K562 (cell line): ENCODE data around the gene FAM89B. TPM values are rescaled to one million over a fixed set of nuclear protein-coding genes. Genes with fewer than 3 reads are reported as not detected.

Source experiments
- FOXP1 ChIP-seq: sonication (generic); formaldehyde crosslinking; IDR thresholded peaks from 2 replicates; pipeline ENCODE4 v1.8.0; 2022; ENCODE audit warnings: mild to moderate bottlenecking, missing genetic modification reagents
- HBP1 ChIP-seq: fragments of 450-650 bp; formaldehyde crosslinking; IDR thresholded peaks from 2 replicates; pipeline ENCODE4 v1.4.0; 2022; ENCODE audit warnings: missing genetic modification characterization
- HMGN3 ChIP-seq: IDR thresholded peaks from 2 replicates; pipeline ENCODE4 v1.6.1; 2011; ENCODE audit warnings: borderline replicate concordance, low read depth, mild to moderate bottlenecking, mixed read lengths, low read length; ENCODE audit not compliant: insufficient read length; ENCODE audit errors: extremely low read depth
- IFI16 ChIP-seq: fragments of 250-450 bp; sonication (Bioruptor Pico); IDR thresholded peaks from 2 replicates; pipeline ENCODE4 v2.1.2; 2022; ENCODE audit warnings: mild to moderate bottlenecking, inconsistent platforms
- JUND ChIP-seq, 2 experiments: IDR thresholded peaks; 2 replicates in 1 of 2; 3 replicates in 1 of 2; pipeline ENCODE4 v1.6.1; 2011; ENCODE audit warnings: borderline replicate concordance in 2 of 2, low read depth in 2 of 2, low read length in 2 of 2, improper control_type of control experiment in 1 of 2, missing biosample characterization in 1 of 2, missing genetic modification characterization in 1 of 2, missing genetic modification reagents in 1 of 2
- KLF16 ChIP-seq: IDR thresholded peaks from 2 replicates; pipeline ENCODE4 v1.6.1; 2016; ENCODE audit warnings: antibody characterized with exemption
- MTF1 ChIP-seq: fragments of 250-450 bp; sonication (Bioruptor Pico); IDR thresholded peaks from 2 replicates; pipeline ENCODE4 v1.9.0; 2021; ENCODE audit warnings: moderate library complexity, mild to moderate bottlenecking, inconsistent platforms, borderline replicate concordance
- NCOA4 ChIP-seq: fragments of 450-650 bp; IDR thresholded peaks from 2 replicates; pipeline ENCODE4 v1.6.1; 2018; ENCODE audit warnings: mild to moderate bottlenecking; ENCODE audit not compliant: partially characterized antibody
- NR2C1 ChIP-seq, 2 experiments: fragments of 450-650 bp; IDR thresholded peaks; 2 replicates each; pipeline ENCODE4 v1.6.1; 2017; ENCODE audit warnings: mild to moderate bottlenecking in 2 of 2, antibody characterized with exemption in 1 of 2, inconsistent platforms in 1 of 2, missing compliant biosample characterization in 1 of 2, missing genetic modification characterization in 1 of 2
- PTBP1 ChIP-seq: fragments of 200-400 bp; formaldehyde crosslinking; IDR thresholded peaks from 2 replicates; pipeline ENCODE4 v1.6.1; 2017; ENCODE audit warnings: low read depth, low read length
- RAD51 ChIP-seq: fragments of 450-650 bp; IDR thresholded peaks from 2 replicates; pipeline ENCODE4 v1.7.1; 2016; ENCODE audit warnings: low read depth, mild to moderate bottlenecking, borderline replicate concordance
- SIN3B ChIP-seq: fragments of 450-650 bp; IDR thresholded peaks from 2 replicates; pipeline ENCODE4 v1.6.1; 2017; ENCODE audit warnings: low read depth, mild to moderate bottlenecking, moderate library complexity
- STAT5A ChIP-seq: IDR thresholded peaks from 2 replicates; pipeline ENCODE4 v1.6.1; 2012; ENCODE audit warnings: low read length, inconsistent platforms, borderline replicate concordance
- TAF9B ChIP-seq: fragments of 450-650 bp; IDR thresholded peaks from 2 replicates; pipeline ENCODE4 v1.6.1; 2018; ENCODE audit warnings: mild to moderate bottlenecking; ENCODE audit not compliant: partially characterized antibody
- USF1 ChIP-seq: sonication (generic); formaldehyde crosslinking; IDR thresholded peaks from 2 replicates; pipeline ENCODE4 v1.9.0; 2022; ENCODE audit warnings: mild to moderate bottlenecking, missing genetic modification reagents
- VEZF1 ChIP-seq: fragments of 200-800 bp; sonication (Bioruptor generic); IDR thresholded peaks from 2 replicates; pipeline ENCODE4 v1.6.1; 2017; ENCODE audit warnings: missing genetic modification characterization, missing compliant biosample characterization
- WHSC1 ChIP-seq: IDR thresholded peaks from one replicate; pipeline ENCODE4 v1.6.1; 2012; ENCODE audit warnings: low read length, control low read depth, inconsistent platforms
- ZNF589 ChIP-seq: fragments of 200-800 bp; sonication (Bioruptor generic); IDR thresholded peaks from 2 replicates; pipeline ENCODE4 v1.6.1; 2016; ENCODE audit warnings: low read depth, missing genetic modification characterization, missing compliant biosample characterization
- polyA plus RNA-seq, 8 experiments: library from polyadenylated mRNA; depleted of rRNA in 4 of 8; stranded (reverse) in 5 of 8; unstranded in 3 of 8; fragments of >200 nt; fragmentation: Nextera tagmentation in 2 of 8; fragmentation: Illumina TruSeq in 1 of 8; extraction: Ambion mirVana in 2 of 8; extraction: Trizol in 1 of 8; gene quantifications; 2 replicates each; pipeline versions ENCODE4 v1.2.1 to v1.2.3, GENCODE V29; 2011 to 2014; ENCODE audit warnings: inconsistent platforms in 1 of 8, missing spikeins in 1 of 8
- total RNA-seq, 7 experiments: library from RNA; depleted of rRNA in 6 of 7; stranded (reverse); fragments of >200 nt in 6 of 7; fragmentation: Illumina TruSeq in 2 of 7; extraction: Trizol in 2 of 7; gene quantifications; 2 replicates each; pipeline versions ENCODE4 v1.2.1 to v1.2.3, GENCODE V29; 2011 to 2021; ENCODE audit warnings: low replicate concordance in 1 of 7
- TF ChIP-seq, protein P1 (sequence below): fragments of 250-450 bp; sonication (Bioruptor Pico); IDR thresholded peaks from 2 replicates; pipeline ENCODE4 v1.5.1; 2021; ENCODE audit warnings: mild to moderate bottlenecking
- TF ChIP-seq, protein P2 (sequence below): sonication (generic); formaldehyde crosslinking; IDR thresholded peaks from 2 replicates; pipeline ENCODE4 v1.8.0; 2022; ENCODE audit warnings: missing genetic modification reagents, mild to moderate bottlenecking, moderate library complexity, borderline replicate concordance

FAM89B gene
- total and polyA plus RNA-seq, 9 of the 15 experiments (the other 6 are each of a cell fraction or from before 2014, with no cell fraction given), result 0.32 to 27.6 (median 11.9) TPM

- TF ChIP-seq VEZF1 (peak; percentile 90), WHSC1 (no peak), KLF16 (no peak), SIN3B (peak; percentile 41; the same call in 1 of the 2 replicates), NR2C1 (IDR thresholded peaks at IDR 0.05) (peak; percentile 74), NR2C1 (tag; IDR thresholded peaks at IDR 0.05) (peak; percentile 85), TAF9B (no peak), USF1 (CRISPR knock-in tag) (peak; percentile 72), NCOA4 (no peak), ZNF589 (CRISPR knock-in tag) (no peak), HMGN3 (peak; percentile 67), STAT5A (no peak), MTF1 (CRISPR knock-in tag) (no peak), HBP1 (CRISPR knock-in tag) (no peak), JUND (IDR thresholded peaks at IDR 0.05; ENCODE audit: borderline replicate concordance, low read depth, low read length) (peak; percentile 22; the same call in 1 of the 2 replicates), JUND (tag; IDR thresholded peaks at IDR 0.05; ENCODE audit: borderline replicate concordance, low read depth, low read length) (peak; percentile 29; the same call in 1 of the 3 replicates), PTBP1 (no peak), RAD51 (peak; percentile 26; the same call in 1 of the 2 replicates), FOXP1 (no peak; the same call in 1 of the 2 replicates), IFI16 (no peak)
- TF ChIP-seq, protein P1, sequence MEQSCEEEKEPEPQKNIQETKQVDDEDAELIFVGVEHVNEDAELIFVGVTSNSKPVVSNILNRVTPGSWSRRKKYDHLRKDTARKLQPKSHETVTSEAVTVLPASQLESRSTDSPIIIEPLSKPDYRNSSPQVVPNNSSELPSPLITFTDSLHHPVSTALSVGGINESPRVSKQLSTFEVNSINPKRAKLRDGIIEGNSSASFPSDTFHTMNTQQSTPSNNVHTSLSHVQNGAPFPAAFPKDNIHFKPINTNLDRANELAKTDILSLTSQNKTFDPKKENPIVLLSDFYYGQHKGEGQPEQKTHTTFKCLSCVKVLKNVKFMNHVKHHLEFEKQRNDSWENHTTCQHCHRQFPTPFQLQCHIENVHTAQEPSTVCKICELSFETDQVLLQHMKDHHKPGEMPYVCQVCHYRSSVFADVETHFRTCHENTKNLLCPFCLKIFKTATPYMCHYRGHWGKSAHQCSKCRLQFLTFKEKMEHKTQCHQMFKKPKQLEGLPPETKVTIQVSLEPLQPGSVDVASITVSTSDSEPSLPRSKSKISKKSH (CRISPR knock-in tag), result no peak
- TF ChIP-seq, protein P2, sequence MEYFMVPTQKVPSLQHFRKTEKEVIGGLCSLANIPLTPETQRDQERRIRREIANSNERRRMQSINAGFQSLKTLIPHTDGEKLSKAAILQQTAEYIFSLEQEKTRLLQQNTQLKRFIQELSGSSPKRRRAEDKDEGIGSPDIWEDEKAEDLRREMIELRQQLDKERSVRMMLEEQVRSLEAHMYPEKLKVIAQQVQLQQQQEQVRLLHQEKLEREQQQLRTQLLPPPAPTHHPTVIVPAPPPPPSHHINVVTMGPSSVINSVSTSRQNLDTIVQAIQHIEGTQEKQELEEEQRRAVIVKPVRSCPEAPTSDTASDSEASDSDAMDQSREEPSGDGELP (CRISPR knock-in tag), result peak; percentile 92
Measured at GRCh38 chr11:65540290-65541092, 31.8 kb upstream of the FAM89B start (continued).
